ENCODE results near the gene HSPB6. TPM values are rescaled to one million over a fixed set of nuclear protein-coding genes. Genes with fewer than 3 reads are reported as not detected.

HSPB6 gene
- total RNA-seq, 1 experiment from 2014 or later, result 0.37 TPM

DNA sequence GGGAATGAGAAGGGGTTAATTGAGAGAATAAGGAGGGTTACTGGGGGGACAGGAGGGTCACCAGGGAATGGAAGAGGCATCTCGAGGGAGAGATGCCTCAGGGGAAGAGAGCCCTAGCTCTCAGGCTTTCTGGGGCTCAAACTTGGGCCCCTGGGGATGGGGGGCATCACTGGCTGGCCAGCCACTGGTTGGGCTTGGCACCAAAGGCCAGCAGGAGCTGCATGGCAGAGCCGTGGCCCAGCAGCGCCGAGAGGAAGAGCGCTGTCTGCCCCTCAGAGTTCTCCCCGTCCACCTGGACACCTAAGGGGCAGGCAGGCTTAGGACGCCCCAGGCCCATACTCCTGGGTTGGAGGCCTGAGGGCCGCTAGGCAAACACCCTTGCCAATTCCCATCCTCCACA, 36.1 kb upstream of the HSPB6 start:
- H3K23ac ChIP-seq (ENCODE audit: insufficient read length, low read depth, low read length), result no peak overlapping the region
- 0 out of 2 replicates have a peak, but pooled peaks cover 1% of the 10 kb centered on the region for H3K4me1 ChIP-seq (ENCODE audit: insufficient read depth, low read length)
- H3K18ac ChIP-seq (ENCODE audit: insufficient read length, low read depth, low read length), result no peak overlapping the region
- H2BK5ac ChIP-seq (ENCODE audit: insufficient read length, low read length), result no peak overlapping the region
- no peak for DNase-seq
- H3K36me3 Mint-ChIP-seq (ENCODE audit: insufficient read depth in 1 of 3, low read depth in 3 of 3), result no peaks in the 10 kb centered on the region; a peak in 1 of 7 replicates
- no peak overlapping the region for H3K9ac ChIP-seq (ENCODE audit: extremely low read depth, insufficient read length, low read length)
- no peak overlapping the region for H2BK15ac ChIP-seq (ENCODE audit: low read depth, low read length)
- no peak overlapping the region for H3K4me2 ChIP-seq (ENCODE audit: insufficient read depth, insufficient read length, low read length)
- H2BK12ac ChIP-seq (ENCODE audit: insufficient read length, low read depth, low read length), result no peak overlapping the region
- no peak overlapping the region for H2AK5ac ChIP-seq (ENCODE audit: insufficient read length, low read length)
- no CpG with 5 or more reads among the region's 8 CpGs for WGBS (ENCODE audit: extremely low coverage, insufficient read length, low lambda C conversion rate)
- H3K27ac ChIP-seq (ENCODE audit: insufficient read length, low read depth, low read length), result no peak overlapping the region
- peaks cover 8 to 18% of the 10 kb centered on the region in 2 experiments for H3K4me1 Mint-ChIP-seq
- H3K4me3 Mint-ChIP-seq, result no peak overlapping the region; a peak in 1 of 5 replicates
- peaks cover 3% of the 10 kb centered on the region for H4K20me1 ChIP-seq (ENCODE audit: control insufficient read depth, insufficient read depth, insufficient read length)
- H3K9me3 Mint-ChIP-seq, result no peaks in the 10 kb centered on the region
- no peak overlapping the region for H3K56ac ChIP-seq (ENCODE audit: insufficient read length, low read depth, low read length)
- H4K5ac ChIP-seq (ENCODE audit: insufficient read length, low read depth, low read length), result no peak overlapping the region
- H3K14ac ChIP-seq (ENCODE audit: insufficient read depth, low read length), result no peak overlapping the region
- H3K23me2 ChIP-seq (ENCODE audit: insufficient read length, low read depth, low read length, poor library complexity, severe bottlenecking), result peaks cover 5% of the 10 kb centered on the region
- peaks cover 33% of the 10 kb centered on the region for H3K27me3 Mint-ChIP-seq (ENCODE audit: low read depth)
- no peaks in the 10 kb centered on the region for H3K9me3 ChIP-seq (ENCODE audit: control insufficient read depth, low read depth, low read length)
- TF ChIP-seq, protein P1, sequence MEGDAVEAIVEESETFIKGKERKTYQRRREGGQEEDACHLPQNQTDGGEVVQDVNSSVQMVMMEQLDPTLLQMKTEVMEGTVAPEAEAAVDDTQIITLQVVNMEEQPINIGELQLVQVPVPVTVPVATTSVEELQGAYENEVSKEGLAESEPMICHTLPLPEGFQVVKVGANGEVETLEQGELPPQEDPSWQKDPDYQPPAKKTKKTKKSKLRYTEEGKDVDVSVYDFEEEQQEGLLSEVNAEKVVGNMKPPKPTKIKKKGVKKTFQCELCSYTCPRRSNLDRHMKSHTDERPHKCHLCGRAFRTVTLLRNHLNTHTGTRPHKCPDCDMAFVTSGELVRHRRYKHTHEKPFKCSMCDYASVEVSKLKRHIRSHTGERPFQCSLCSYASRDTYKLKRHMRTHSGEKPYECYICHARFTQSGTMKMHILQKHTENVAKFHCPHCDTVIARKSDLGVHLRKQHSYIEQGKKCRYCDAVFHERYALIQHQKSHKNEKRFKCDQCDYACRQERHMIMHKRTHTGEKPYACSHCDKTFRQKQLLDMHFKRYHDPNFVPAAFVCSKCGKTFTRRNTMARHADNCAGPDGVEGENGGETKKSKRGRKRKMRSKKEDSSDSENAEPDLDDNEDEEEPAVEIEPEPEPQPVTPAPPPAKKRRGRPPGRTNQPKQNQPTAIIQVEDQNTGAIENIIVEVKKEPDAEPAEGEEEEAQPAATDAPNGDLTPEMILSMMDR (conservative IDR thresholded peaks at IDR 0.05), result no peak
- H3K79me1 ChIP-seq (ENCODE audit: insufficient read depth, low read depth, low read length, poor library complexity, severe bottlenecking), result no peaks in the 10 kb centered on the region
- peaks cover 3% of the 10 kb centered on the region; the same call in 1 of the 2 replicates for H3K27me3 ChIP-seq (ENCODE audit: insufficient read depth, low read length)
- H4K8ac ChIP-seq (replicated peaks; ENCODE audit: insufficient read length, low read depth, low read length), result no peak overlapping the region
- no peak overlapping the region for H3T11ph ChIP-seq (ENCODE audit: low read length)
- no peak overlapping the region for H3K4ac ChIP-seq (ENCODE audit: low read depth, low read length)
- H2AFZ ChIP-seq (ENCODE audit: low read length), result no peak overlapping the region
- H2BK20ac ChIP-seq (ENCODE audit: low read depth, low read length, poor library complexity, severe bottlenecking), result no peak overlapping the region
- no peak overlapping the region for H3K27ac Mint-ChIP-seq
- H3K79me2 ChIP-seq (ENCODE audit: insufficient read depth, low read length), result no peaks in the 10 kb centered on the region
- H4K91ac ChIP-seq (ENCODE audit: insufficient read length, low read depth, low read length), result no peak overlapping the region
- no peak overlapping the region for H2BK120ac ChIP-seq (ENCODE audit: low read depth, low read length, poor library complexity, severe bottlenecking)

Data from H9 (cell line).